Right ventricle myocardium inferior (tissue), 1 donor: ENCODE measurements around the gene ZNF354C. TPM values are rescaled to one million over a fixed set of nuclear protein-coding genes. Genes with fewer than 3 reads are reported as not detected.
"Not testable (repeated sequence)": the region's sequence is repeated elsewhere in the genome, so short reads cannot be mapped to it uniquely, and the experiment has no call there.

ENCODE experiments used
- ATAC-seq: fragments of 200-7000 bp; cut with Tn5 transposase; one replicate; pipeline ENCODE4 v1.9.1; 2020; ENCODE audit warnings: mild to moderate bottlenecking, moderate library complexity
- DNase-seq: peaks from one replicate; pipeline ENCODE4 v3.0.0; 2021; ENCODE audit errors: missing footprints
- intact Hi-C: fragments of 100-400 bp; cut with DNase I; formaldehyde crosslinking; loops from one replicate; pipeline ENCODE4 v1.11.0; 2022
- long read RNA-seq: library from polyadenylated mRNA; unstranded; transcript quantifications from one replicate; pipeline ENCODE4 v2.0.0, GENCODE V29; 2021
- total RNA-seq: library from RNA; stranded (reverse); fragmentation: NEBNext Ultra II Directional; extraction: Animal tissue kit (Norgen Biotek cat#: 25700); gene quantifications from one replicate; pipeline ENCODE4 v1.2.1, GENCODE V29; 2021
- donor health status: DM: no; HTN: yes; CAD: no; lungs with severe emphysema.

Gene ZNF354C
- total RNA-seq, result 4.7 TPM
- long read RNA-seq, partial matches to known transcripts, result 0 of 1 reads
- long read RNA-seq, other reads (novel, unspliced or antisense), result 1 of 1 reads

DNA sequence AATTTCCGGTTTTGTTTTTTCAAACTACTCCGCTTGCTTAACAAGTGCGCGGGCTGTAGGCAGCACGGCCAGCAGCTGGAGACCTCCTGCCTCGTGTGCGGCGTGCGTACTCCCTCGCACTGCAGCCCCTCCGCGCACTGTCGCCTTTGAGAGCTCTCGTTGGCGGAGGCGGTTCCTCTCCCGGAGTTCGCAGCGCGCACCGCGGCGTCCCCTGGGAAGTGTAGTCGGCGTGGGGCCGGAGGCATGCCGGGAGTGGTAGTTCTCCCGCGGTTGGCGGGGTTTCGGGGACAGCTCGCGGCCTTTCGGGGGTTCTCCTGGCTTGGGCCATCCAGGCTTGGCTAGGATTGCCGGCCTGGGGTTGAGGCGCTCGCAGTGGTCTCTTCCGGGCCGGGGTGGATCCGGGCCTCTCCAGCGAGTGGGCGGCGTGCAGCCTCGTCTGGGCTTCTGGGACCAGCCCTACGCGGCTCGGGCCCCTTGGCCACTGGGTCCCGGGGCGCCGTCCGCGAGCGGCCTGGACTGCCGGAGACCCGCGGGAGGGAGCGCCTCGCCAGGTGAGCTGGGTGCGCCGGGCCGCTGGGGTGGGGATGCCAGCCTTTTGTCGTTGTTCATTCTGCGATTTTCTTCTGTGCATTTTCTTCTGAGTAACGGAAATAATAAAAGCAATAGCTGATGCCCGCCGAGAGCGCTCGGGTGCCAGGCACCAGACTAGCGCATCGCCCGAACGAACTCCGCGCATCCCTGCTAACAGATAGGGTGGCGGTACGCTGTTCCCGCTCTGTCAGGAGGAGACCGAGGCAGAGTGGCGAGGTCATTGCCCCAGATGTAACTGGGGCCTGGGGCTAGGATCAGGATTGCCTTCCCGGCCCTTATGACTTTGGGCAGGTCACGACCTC lies at the start of gene ZNF354C:
Gene ZNF354C (plus strand): TSS at position 258 of the 893 bp plus-strand sequence. CDS start 1,696 bp downstream, outside the sequence.
- peak; percentile 96 for DNase-seq
- intact Hi-C loops, result loop anchor here (1.0 to 10.0 kb wide), 4 partner anchors 38 to 330 kb away; partner anchors contain the start of genes ZNF354A, ZNF354B, ZNF454 and ZNF879
- ATAC-seq, result peak; percentile 99

GRCh38 chr5:179023528-179024189 lies 36.5 kb upstream of the ZNF354C start, which contains the start of gene ZNF879:
Gene ZNF879 (plus strand): TSS chr5:179023804. CDS start chr5:179025005, 1,201 bp downstream.
- intact Hi-C loops, result loop anchor here (1.0 to 2.0 kb wide), 2 partner anchors 37 to 82 kb away; partner anchors contain the start of genes ZNF354C and ZNF454
- DNase-seq, result peak; percentile 96
- peak; percentile 99 for ATAC-seq

GRCh38 chr5:179033004-179033580 lies 27.1 kb upstream of the ZNF354C start:
- DNase-seq (no peak), ATAC-seq (no peak)
- intact Hi-C loops, result no loop called here

DNA sequence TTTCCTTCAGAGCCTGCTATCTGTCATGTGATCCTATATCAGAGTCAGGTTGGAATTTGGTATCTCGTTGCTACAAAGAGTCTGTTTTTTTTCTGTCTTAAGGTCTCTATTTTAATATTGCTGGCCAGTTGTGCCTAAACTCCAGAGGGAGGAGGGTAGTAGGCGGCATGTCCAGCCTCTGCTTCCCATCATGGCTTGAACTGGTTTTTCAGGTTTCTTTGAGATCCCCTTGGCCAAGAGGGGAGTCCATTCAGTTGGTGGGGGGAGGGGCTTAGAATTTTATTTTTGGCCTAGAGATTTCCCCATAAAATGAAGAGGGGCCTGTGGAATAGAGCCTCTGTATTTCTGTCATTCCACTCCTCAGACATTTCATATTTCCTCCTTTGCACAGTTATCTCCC lies 15.4 kb upstream of the ZNF354C start:
- ATAC-seq, result no peak
- intact Hi-C loops, result no loop called here
- DNase-seq, result no peak

DNA sequence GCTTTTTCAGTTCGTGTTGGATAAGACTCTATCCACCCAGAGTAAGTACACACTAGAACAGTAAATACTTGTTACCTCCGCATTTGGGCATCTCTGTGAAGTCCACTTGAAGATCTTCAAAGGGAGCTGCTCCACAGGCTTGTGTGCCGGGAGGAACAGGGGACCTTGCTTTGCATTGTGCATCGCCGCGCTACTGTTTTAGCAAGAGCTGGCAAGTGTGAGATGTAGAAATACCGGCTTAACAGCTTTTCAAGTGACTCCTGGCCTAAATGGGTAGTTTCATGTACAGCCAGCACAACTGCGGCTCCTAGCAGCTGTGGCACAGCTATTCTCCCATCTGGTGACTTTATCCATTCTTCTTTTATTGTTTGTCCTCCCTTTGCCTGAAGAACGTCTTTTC lies 8.4 kb upstream of the ZNF354C start:
- intact Hi-C loops, result no loop called here
- ATAC-seq (no peak), DNase-seq (no peak)

DNA sequence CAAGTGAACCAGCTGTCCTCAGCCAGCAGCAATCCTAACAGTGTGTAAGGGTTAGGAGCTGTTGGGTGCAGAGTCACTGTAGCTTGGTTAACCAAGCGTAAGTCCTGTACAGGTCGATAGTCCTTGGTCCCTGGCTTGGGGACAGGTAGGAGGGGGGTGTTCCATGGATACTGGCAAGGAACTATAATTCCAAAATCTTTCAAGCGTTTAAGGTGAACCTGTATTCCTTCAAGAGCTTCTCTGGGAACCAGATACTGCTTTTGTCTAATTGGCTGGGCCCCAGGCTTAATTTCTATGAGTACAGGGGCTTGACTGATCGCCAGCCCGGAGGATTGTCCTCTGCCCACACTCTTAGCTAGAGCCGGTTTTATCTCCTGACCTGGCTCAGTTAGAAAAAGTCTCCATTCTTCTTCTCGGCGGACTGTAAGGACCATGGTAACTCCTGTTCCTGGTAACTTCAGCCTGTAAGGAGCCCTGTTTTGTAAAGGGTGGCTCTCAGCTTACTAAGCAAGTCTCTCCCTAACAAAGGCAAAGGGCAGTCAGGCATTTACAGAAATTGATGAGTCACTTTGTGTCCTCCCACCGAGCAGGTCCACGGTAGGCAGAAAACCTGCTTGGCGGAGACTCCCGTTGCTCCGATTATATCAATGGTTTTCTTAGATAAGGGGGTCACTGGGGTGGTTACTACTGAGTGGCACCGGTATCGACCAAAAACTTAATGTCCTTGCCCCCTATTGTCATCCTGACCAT lies 6.0 kb upstream of the ZNF354C start:
- ATAC-seq (no peak), DNase-seq (no peak)
- intact Hi-C loops, result no loop called here

GRCh38 chr5:179054876-179055275 lies 5.3 kb upstream of the ZNF354C start:
- DNase-seq (no peak), ATAC-seq (no peak)
- intact Hi-C loops, result no loop called here

- no peak for DNase-seq
- intact Hi-C loops, result no loop called here
- ATAC-seq, result no peak
Measured at GRCh38 chr5:179055436-179055835, 4.7 kb upstream of the ZNF354C start.

GRCh38 chr5:179055841-179056240 lies 4.3 kb upstream of the ZNF354C start:
- intact Hi-C loops, result no loop called here
- DNase-seq (no peak), ATAC-seq (no peak)

DNA sequence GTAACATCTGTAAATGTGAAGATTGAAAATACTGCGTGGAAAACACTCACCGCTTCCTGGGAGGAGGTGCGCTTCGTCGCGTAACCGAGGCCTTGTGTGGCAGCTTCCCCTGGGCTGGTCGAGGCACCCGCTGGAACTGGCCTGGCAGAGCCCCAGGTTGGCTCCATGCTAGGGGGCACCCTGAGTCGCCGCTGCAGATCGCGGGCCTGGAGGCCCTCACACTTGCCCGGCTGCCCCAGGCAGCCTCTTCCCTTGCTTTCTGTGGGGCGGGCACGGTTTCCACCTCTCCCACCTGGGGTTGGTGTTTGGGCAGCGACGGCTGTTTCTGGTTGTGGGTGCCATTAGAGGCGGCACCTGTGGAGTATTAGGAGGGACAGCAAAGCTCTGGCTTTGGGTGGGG lies 852 bp downstream of the ZNF354C start:
- intact Hi-C loops, result loop anchor here (2.0 to 10.0 kb wide), 2 partner anchors 38 to 116 kb away; partner anchors contain the start of genes ZNF454 and ZNF879
- no peak for ATAC-seq
- DNase-seq, result no peak

GRCh38 chr5:179065703-179066102 lies 5.5 kb downstream of the ZNF354C start:
- DNase-seq (no peak), ATAC-seq (no peak)
- intact Hi-C loops, result loop anchor here (10.0 kb wide), 1 partner anchor 121 kb away; the partner anchor contains the start of gene ZNF454

- intact Hi-C loops, result no loop called here
- no peak for ATAC-seq
- DNase-seq, result no peak
Measured at GRCh38 chr5:179079165-179079987, 19.2 kb downstream of the ZNF354C start.

- DNase-seq (no peak), ATAC-seq (no peak)
- intact Hi-C loops, result no loop called here
Measured at GRCh38 chr5:179080724-179081123, 20.6 kb downstream of the ZNF354C start.

- DNase-seq, result no peak
- ATAC-seq, result no peak
- intact Hi-C loops, result no loop called here
Measured at GRCh38 chr5:179089502-179089901, 29.3 kb downstream of the ZNF354C start.

GRCh38 chr5:179101282-179101681 lies 41.1 kb downstream of the ZNF354C start:
- intact Hi-C loops, ATAC-seq, DNase-seq: not testable (repeated sequence)

- intact Hi-C loops, result no loop called here
- DNase-seq (no peak), ATAC-seq (no peak)
Measured at GRCh38 chr5:179110528-179110927, 50.4 kb downstream of the ZNF354C start.
